Endothelial cell of umbilical vein (primary cell): Measurements from ENCODE around the gene SPAG17. TPM values are rescaled to one million over a fixed set of nuclear protein-coding genes. Genes with fewer than 3 reads are reported as not detected.

Source experiments
- BruUV-seq: library from RNA; stranded (reverse); fragments of 400-500 nt; replicated peaks from 2 replicates; lab custom pipeline; 2021; lab: Mats Ljungman, UMichigan
- CTCF ChIA-PET: fragments of 300-600, 350-600 bp; sonication (Branson Sonifier 250); formaldehyde crosslinking; loops from one replicate; lab custom pipeline; 2021; ENCODE audit warnings: antibody characterized with exemption, inconsistent platforms; lab: Charles Lee
- POLR2A ChIA-PET: fragments of 300-600, 350-600 bp; sonication (Branson Sonifier 250); formaldehyde crosslinking; loops from one replicate; lab custom pipeline; 2021; ENCODE audit warnings: antibody characterized with exemption, inconsistent platforms; lab: Charles Lee
- DNase-seq: peaks from one replicate; pipeline ENCODE4 v3.0.0-alpha.2; 2011; ENCODE audit warnings: low read depth, low spot score
- FAIRE-seq: peaks from 2 replicates; lab custom pipeline; 2011; peaks lifted over from hg19 to GRCh38; lab: Jason Lieb, UNC
- H2AFZ ChIP-seq: 2 replicates; pipeline ENCODE4 v1.6.0; 2012; ENCODE audit warnings: low read depth, low read length, control low read depth, inconsistent platforms
- H3K27ac ChIP-seq: 2 replicates; pipeline ENCODE4 v1.5.1; 2011; ENCODE audit warnings: low read depth, mild to moderate bottlenecking, control low read depth, low read length, moderate library complexity; ENCODE audit not compliant: insufficient read depth
- H3K27me3 ChIP-seq, 2 experiments: 2 replicates each; pipeline versions ENCODE4 v1.6.0 to v1.6.1; 2011; ENCODE audit warnings: low read length in 2 of 2, mixed read lengths in 1 of 2; ENCODE audit not compliant: control insufficient read depth in 2 of 2, insufficient read depth in 2 of 2
- H3K36me3 ChIP-seq, 2 experiments: 2 replicates in 1 of 2; 3 replicates in 1 of 2; pipeline ENCODE4 v1.5.1; 2011; ENCODE audit warnings: low read length in 2 of 2, mild to moderate bottlenecking in 1 of 2, moderate library complexity in 1 of 2; ENCODE audit not compliant: control insufficient read depth in 2 of 2, insufficient read depth in 2 of 2; ENCODE audit errors: extremely low read depth in 1 of 2
- H3K4me1 ChIP-seq: 3 replicates; pipeline ENCODE4 v1.5.1; 2011; ENCODE audit warnings: mild to moderate bottlenecking, low read length; ENCODE audit not compliant: control insufficient read depth, insufficient read depth; ENCODE audit errors: extremely low read depth
- H3K4me2 ChIP-seq: 2 replicates; pipeline ENCODE4 v1.6.1; 2011; ENCODE audit warnings: low read length, control low read depth, mixed read lengths; ENCODE audit not compliant: insufficient read depth
- H3K4me3 ChIP-seq, 3 experiments: fragments of 200-600 bp in 1 of 3; sonication (generic), shearing (Covaris generic) in 1 of 3; replicated peaks in 1 of 3; 2 replicates each; pipeline ENCODE4 v1.5.1; 2011 to 2016; ENCODE audit warnings: control low read depth in 3 of 3, low read length in 3 of 3, mild to moderate bottlenecking in 2 of 3, inconsistent platforms in 1 of 3, low read depth in 1 of 3, moderate library complexity in 1 of 3; ENCODE audit not compliant: insufficient read depth in 1 of 3
- H3K79me2 ChIP-seq: 2 replicates; pipeline ENCODE4 v1.6.0; 2012; ENCODE audit warnings: low read length, inconsistent platforms; ENCODE audit not compliant: control insufficient read depth, insufficient read depth
- H3K9ac ChIP-seq: replicated peaks from 2 replicates; pipeline ENCODE3; 2011; ENCODE audit warnings: low read length, control low read depth; ENCODE audit not compliant: insufficient read depth; ENCODE audit errors: extremely low read depth
- H3K9me1 ChIP-seq: replicated peaks from 3 replicates; pipeline ENCODE4 v1.6.0; 2011; ENCODE audit warnings: mild to moderate bottlenecking, low read length; ENCODE audit not compliant: control insufficient read depth, insufficient read depth; ENCODE audit errors: extremely low read depth
- H3K9me3 ChIP-seq: replicated peaks from 2 replicates; pipeline ENCODE4 v1.5.1; 2012; ENCODE audit warnings: low read length, inconsistent platforms; ENCODE audit not compliant: control insufficient read depth, insufficient read depth
- H4K20me1 ChIP-seq: replicated peaks from 2 replicates; pipeline ENCODE3; 2011; ENCODE audit warnings: mild to moderate bottlenecking, low read length; ENCODE audit not compliant: control insufficient read depth, insufficient read depth; ENCODE audit errors: extremely low read depth
- EZH2 ChIP-seq: IDR thresholded peaks from 2 replicates; pipeline ENCODE4 v1.6.1; 2012; ENCODE audit warnings: borderline replicate concordance, low read depth, mild to moderate bottlenecking, moderate library complexity, low read length, inconsistent platforms; ENCODE audit not compliant: severe bottlenecking
- JUN ChIP-seq: IDR thresholded peaks from 2 replicates; pipeline ENCODE4 v1.6.1; 2011; ENCODE audit warnings: borderline replicate concordance, low read depth; ENCODE audit not compliant: insufficient read length, insufficient read depth
- MAX ChIP-seq: IDR thresholded peaks from 2 replicates; pipeline ENCODE4 v1.6.1; 2011; ENCODE audit not compliant: insufficient read depth, insufficient read length
- POLR2A ChIP-seq: IDR thresholded peaks from 2 replicates; pipeline ENCODE4 v1.6.1; 2012; ENCODE audit warnings: low read depth, mild to moderate bottlenecking, control low read depth, low read length
- dilution Hi-C: fragments of 300-500 bp; cut with MboI; formaldehyde crosslinking; loops from one replicate; pipeline ENCODE4 v1.15.0; 2019; ENCODE audit warnings: low sequenced_read_pairs; ENCODE audit not compliant: extremely low pct_ligation_motif_present
- intact Hi-C: fragments of 100-400 bp; cut with micrococcal nuclease; formaldehyde crosslinking; loops from one replicate; pipeline ENCODE4 v1.10.0; 2022
- polyA plus RNA-seq, 4 experiments: library from polyadenylated mRNA; depleted of rRNA in 3 of 4; stranded (reverse) in 3 of 4; unstranded in 1 of 4; fragments of >200 nt; gene quantifications; 2 replicates each; pipeline versions ENCODE4 v1.2.1 to v1.2.3, GENCODE V29; 2011 to 2012; ENCODE audit warnings: missing spikeins in 1 of 4
- total RNA-seq: library from RNA; stranded (reverse); gene quantifications from 2 replicates; pipeline ENCODE4 v1.2.3, GENCODE V29; 2021

Gene SPAG17
- total and polyA plus RNA-seq, 2 donors (not counting 3 experiments of a cell fraction or from before 2014, with no cell fraction given): not detected

GRCh38 chr1:117942293-117942692, 242.7 kb downstream of the SPAG17 start:
- BruUV-seq: no TSS peak
- Histone ChIP-seq H3K4me3 (no peak overlapping the region), H3K36me3 (peaks cover 16 to 24% of the 10 kb centered on the region in 2 experiments), H3K27me3 (no peaks in the 10 kb centered on the region), H3K9ac (no peak overlapping the region), H3K27ac (no peak overlapping the region), H3K4me1 (no peaks in the 10 kb centered on the region), H3K9me3 (no peaks in the 10 kb centered on the region), H4K20me1 (no peaks in the 10 kb centered on the region), H2AFZ (no peak overlapping the region), H3K9me1 (no peaks in the 10 kb centered on the region), H3K4me2 (no peak overlapping the region), H3K79me2 (no peaks in the 10 kb centered on the region)
- FAIRE-seq: no peak
- CTCF ChIA-PET: no interaction called here
- POLR2A ChIA-PET: no interaction called here
- TF ChIP-seq JUN: no peak
- no peak for TF ChIP-seq MAX
- intact Hi-C loops (no loop called here), dilution Hi-C loops (no loop called here)
- DNase-seq: no peak

GRCh38 chr1:117933769-117934168, 251.3 kb downstream of the SPAG17 start:
- intact Hi-C loops: loop anchor here (10.0 kb wide), 1 partner anchor 569 kb away; the partner anchor contains the start of gene MAN1A2
- peaks cover 40% of the 10 kb centered on the region for H3K79me2 ChIP-seq
- no peak for FAIRE-seq
- dilution Hi-C loops: no loop called here
- CTCF ChIA-PET: interaction anchor here (2.2 kb wide), 1 partner anchor 38 kb away, joined by 10 read pairs; no protein-coding TSS in a partner anchor
- no peak for DNase-seq
- TF ChIP-seq EZH2 (no peak), POLR2A (no peak)
- H2AFZ ChIP-seq: no peak overlapping the region
- no peaks in the 10 kb centered on the region for H3K9me1 ChIP-seq
- peaks cover 9 to 13% of the 10 kb centered on the region in 2 experiments for H3K36me3 ChIP-seq
- POLR2A ChIA-PET: no interaction called here
- no peak overlapping the region for H3K9ac ChIP-seq
- BruUV-seq: no TSS peak
- no peaks in the 10 kb centered on the region for H3K9me3 ChIP-seq
- H3K4me1 ChIP-seq: peaks cover 9% of the 10 kb centered on the region
- no peak overlapping the region for H3K27ac ChIP-seq
- no peaks in the 10 kb centered on the region for H4K20me1 ChIP-seq
- H3K4me3 ChIP-seq: no peak overlapping the region
- H3K4me2 ChIP-seq: no peak overlapping the region
- H3K27me3 ChIP-seq: no peaks in the 10 kb centered on the region
